PC-9 (cell line): ENCODE measurements around the gene SMIM27.

Source experiments
- EZH2 ChIP-seq: fragments of 200-600 bp; sonication (generic); IDR thresholded peaks from 2 replicates; pipeline ENCODE4 v1.8.0; 2017; ENCODE audit warnings: antibody characterized with exemption, low read depth
- TF ChIP-seq, protein P1 (sequence below): fragments of 200-600 bp; sonication (generic); conservative IDR thresholded peaks from 2 replicates; pipeline ENCODE4 v1.6.1; 2017; ENCODE audit warnings: mixed run types, antibody characterized with exemption, mild to moderate bottlenecking, moderate library complexity

DNA sequence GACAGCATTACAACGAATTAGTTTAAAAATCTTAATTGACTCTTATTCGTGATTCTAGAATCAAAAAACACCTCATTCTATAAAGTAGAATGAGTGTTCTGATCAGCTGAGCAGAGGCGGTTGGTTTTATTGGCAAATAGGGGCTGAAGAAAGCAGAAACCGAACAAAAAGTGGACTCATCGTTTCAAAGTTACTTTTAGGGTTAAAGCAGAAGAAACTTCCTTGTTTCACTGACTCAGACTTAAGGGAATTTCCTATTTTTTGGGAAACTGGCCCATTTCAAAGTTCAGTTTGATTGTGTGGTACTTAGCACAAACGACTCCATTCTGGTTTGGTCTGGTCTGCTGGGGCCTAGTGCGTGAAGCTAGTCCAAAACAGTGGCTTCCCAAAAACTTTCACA lies 21.7 kb downstream of the SMIM27 start:
- TF ChIP-seq, protein P1, sequence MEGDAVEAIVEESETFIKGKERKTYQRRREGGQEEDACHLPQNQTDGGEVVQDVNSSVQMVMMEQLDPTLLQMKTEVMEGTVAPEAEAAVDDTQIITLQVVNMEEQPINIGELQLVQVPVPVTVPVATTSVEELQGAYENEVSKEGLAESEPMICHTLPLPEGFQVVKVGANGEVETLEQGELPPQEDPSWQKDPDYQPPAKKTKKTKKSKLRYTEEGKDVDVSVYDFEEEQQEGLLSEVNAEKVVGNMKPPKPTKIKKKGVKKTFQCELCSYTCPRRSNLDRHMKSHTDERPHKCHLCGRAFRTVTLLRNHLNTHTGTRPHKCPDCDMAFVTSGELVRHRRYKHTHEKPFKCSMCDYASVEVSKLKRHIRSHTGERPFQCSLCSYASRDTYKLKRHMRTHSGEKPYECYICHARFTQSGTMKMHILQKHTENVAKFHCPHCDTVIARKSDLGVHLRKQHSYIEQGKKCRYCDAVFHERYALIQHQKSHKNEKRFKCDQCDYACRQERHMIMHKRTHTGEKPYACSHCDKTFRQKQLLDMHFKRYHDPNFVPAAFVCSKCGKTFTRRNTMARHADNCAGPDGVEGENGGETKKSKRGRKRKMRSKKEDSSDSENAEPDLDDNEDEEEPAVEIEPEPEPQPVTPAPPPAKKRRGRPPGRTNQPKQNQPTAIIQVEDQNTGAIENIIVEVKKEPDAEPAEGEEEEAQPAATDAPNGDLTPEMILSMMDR = no peak
- TF ChIP-seq EZH2 = no peak
